GM19240 (cell line): Measurements from ENCODE around the gene DCDC1.
"Not testable (repeated sequence)": the region's sequence is repeated elsewhere in the genome, so short reads cannot be mapped to it uniquely, and the experiment has no call there.

Source experiments
- DNase-seq: peaks from one replicate; pipeline ENCODE4 v3.0.0; 2011; ENCODE audit warnings: low spot score; ENCODE audit not compliant: insufficient read length

DCDC1 gene

GRCh38 chr11:31337806-31338205 lies 31.7 kb downstream of the DCDC1 start:
- no peak for DNase-seq

DNA sequence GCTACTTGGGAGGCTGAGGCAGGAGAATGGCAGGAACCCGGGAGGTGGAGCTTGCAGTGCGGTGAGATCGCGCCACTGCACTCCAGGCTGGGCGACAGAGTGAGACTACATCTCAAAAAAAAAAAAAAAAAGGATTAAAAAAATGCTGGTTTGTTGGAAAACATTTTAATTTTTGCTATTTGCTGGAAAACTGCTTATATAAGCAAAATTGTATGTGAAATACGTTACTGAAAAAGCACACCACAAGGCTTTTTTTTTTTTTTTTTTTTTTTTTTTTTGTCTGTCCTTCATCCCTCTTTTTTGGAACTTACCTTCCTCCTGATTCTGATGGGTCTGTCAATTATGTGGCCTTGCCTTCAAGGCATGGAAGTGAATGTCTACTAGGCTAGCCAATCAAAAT lies 40.8 kb downstream of the DCDC1 start:
- no peak for DNase-seq

GRCh38 chr11:31327417-31327816 lies 42.1 kb downstream of the DCDC1 start:
- DNase-seq = no peak

DNA sequence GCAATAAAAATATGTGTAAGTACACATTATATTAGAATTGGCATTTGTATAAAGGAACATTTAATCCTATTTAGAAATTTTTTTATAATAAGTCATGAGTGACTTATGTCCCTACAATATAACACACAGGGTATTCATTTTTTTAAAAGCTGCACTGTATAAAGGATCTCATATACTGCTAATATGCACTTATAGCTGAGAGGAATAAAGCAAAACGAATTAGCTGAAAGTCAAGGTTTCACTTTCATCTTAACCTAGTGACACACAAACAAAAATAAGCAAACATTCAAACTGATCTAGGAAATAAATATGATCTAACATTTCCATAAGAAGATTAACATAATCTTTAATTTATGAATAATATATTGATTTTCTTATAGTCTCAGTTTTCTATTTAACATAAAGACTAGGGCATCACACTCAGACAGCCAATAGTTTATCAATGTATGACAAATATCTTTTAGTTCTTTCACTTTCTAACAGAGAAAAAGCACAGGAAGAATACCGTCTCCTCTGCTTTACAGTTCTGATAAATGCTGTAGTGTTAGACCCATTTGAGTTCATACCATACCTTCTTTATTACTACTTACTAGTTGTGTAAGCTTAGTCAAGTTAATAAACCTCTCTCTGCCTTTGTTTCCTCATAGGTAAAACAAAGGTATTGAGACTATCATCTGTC lies 42.9 kb downstream of the DCDC1 start:
- no peak for DNase-seq

DNA sequence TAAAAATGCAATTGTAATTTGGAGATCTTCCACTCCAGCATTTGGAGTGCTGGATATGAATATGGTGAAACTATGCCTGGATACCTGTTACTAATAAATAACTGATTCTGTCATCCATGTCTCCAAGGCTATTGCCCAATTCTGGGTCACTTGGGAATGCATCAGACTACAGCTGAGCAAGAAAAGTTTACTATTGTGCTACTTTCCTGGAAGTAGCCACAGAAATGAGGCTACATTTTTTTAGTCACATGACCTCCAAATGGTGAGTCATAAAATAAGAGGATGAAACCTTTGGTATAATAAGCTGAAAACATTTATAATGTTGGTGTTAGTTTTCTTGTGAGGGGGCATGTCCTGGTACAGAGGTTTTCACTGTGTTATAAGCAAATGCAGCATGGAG lies 44.4 kb downstream of the DCDC1 start:
- no peak for DNase-seq

DNA sequence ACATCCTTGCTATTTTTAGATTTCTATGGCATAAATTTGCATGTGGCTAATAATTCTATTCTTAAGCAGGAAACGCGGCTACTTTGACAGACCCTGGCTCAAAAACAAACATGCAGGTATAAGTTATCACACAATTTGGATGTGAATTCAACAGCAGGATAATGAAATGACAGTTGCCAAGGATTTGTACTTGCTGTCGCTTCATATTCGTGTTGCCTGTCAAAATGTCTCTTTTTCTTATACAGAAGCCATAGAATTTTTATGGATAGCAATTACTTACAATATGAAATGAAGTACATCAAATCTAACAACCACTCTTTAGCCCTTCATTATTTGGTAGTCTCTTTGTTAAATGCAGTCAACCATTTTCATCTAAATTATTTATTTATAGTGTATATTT lies 46.4 kb downstream of the DCDC1 start:
- DNase-seq = no peak

- DNase-seq = not testable (repeated sequence)
Observed at GRCh38 chr11:31321494-31321893, 48.0 kb downstream of the DCDC1 start.

DNA sequence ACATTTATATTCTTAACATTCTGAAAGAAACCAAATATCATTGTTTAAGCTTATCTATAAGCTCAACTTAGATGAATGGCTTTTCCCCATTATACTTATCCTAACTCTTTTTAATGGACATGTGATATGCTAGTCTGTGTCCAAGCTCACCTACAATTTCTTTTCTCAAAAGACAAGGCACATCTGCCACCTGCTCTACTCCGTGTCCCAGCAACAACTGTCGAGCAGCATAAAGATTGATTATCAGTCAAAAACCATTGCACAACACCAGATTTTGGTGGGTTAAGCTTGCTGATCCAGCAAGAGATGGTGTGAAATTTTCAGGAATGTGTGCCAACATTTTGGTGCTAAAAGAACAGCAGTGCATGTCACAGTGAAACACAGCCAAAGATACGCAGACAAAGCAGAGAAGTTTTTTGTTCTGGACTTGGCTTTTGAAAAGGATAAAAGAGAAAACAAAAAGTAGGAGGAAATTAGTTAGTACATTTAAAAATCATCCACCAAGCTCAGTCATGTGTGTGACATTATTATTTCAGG lies 65.8 kb downstream of the DCDC1 start:
- DNase-seq = no peak

DNA sequence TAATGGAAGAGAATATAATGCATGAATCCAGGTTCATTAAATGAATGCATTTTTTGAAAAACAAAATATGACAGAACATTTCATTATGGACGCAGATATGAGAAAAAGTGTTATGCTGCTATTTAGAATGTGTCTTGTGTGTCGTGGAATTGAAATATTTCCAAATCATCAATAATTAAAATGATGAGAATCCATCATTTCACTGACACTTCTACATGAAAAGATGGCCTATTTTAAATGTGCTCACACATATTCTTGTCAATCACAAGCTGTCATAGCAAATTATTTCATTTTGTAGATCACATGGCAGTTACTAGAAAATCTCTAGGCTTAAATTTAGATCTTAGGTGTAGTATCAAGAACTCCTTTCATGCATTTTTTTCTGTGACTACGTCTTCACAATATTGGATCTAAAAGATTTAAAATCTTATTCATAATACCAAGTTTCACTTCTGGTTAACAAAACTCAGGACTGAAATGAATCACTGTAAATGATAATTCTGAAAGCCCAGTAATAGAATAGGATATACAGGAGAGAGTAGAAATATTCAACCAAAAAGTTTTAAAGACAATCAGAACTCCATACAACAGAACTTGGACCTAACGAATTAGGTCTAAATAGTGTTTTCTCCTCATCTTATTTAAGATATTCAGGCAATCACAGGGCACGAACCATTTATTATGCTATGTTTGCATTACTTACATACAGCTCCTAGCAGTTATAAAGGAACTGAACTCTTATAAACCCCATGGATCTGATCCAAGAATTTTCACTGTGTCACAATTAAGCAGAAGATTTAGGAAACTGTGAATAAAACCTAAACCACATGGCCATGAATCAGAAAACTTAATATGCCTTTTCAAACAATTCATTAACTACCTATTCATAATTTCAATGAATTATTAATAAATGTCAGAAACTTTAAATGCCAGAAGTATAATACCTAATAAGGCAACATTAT lies 67.7 kb downstream of the DCDC1 start:
- DNase-seq = no peak

GRCh38 chr11:31295308-31295707 lies 74.2 kb downstream of the DCDC1 start:
- DNase-seq = no peak

DNA sequence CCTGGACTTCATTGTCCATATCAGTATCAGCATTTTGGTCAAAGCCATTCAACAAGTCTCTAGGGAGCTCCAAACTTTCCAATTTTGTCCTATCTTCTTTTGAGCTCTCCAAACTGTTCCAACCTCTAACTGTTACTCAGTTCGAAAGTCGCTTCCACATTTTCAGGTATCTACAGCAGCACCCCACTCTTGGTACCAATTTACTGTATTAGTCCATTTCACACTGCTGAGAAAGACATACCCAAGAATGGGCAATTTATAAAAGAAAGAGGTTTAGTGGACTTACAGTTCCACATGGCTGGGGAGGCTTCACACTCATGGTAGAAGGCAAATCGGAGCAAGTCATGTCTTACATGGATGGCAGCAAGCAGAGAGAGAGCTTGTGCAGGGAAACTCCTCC lies 96.0 kb downstream of the DCDC1 start:
- DNase-seq = not testable (repeated sequence)

DNA sequence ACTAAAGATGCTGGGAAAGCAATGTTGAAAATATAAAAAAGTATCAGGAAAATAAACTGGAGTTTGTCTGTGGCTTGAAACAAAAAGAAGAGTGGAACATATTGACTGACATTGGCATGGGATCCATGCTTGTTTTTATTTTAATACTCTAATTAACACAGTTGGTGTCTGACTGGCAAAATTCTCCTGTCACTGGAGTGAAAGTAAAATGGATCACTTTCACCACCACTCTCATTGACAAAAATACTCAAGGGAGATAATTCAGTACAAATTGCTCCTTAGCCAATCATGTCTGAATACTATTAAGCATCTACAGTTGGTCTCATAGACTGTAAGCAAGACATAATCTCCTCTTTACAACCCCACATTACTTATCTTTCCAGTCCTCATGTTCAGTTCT lies 101.8 kb downstream of the DCDC1 start:
- DNase-seq = no peak

- no peak for DNase-seq
Observed at GRCh38 chr11:31264834-31265233, 104.7 kb downstream of the DCDC1 start.

DNA sequence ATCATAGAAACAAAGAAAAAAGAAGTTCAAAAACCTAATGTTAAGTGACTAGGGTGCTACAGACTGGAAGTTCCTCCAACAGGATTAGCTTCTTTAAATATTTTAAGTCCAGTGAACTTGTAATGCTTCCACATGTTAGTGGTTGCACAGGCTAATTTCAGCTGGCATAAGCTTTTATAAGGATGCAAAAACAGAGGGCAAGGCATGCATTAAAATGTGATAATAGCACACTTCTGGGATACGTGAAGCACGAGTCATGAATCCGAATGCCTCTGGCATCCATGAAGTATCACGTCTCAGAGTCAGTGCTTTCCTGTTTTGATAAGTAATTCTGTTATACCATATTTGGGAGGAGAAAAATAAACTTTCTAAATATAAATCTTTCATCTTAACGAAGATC lies 106.8 kb downstream of the DCDC1 start:
- no peak for DNase-seq

- DNase-seq = no peak
Observed at GRCh38 chr11:31259797-31260196, 109.7 kb downstream of the DCDC1 start.

- DNase-seq = no peak
Observed at GRCh38 chr11:31254415-31254814, 115.1 kb downstream of the DCDC1 start.

DNA sequence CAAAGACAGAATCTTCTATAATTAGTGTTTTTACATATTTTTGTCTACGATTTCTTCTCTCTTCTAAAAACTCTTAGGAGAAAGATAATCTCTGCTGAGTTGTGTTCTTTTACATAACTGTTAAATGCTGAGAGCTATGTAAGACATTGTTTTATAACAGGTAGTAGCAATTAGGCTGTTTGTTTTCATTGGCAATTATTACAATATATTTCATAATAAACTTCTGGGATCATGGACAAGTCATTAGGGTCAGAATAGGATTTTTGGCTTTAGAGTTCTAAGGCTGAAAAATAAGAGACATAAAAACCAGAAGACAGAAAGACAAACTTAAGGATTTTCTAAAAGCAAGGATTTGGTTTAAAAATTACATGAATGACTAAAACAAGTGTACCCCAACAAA lies 120.8 kb downstream of the DCDC1 start:
- DNase-seq = no peak

DNA sequence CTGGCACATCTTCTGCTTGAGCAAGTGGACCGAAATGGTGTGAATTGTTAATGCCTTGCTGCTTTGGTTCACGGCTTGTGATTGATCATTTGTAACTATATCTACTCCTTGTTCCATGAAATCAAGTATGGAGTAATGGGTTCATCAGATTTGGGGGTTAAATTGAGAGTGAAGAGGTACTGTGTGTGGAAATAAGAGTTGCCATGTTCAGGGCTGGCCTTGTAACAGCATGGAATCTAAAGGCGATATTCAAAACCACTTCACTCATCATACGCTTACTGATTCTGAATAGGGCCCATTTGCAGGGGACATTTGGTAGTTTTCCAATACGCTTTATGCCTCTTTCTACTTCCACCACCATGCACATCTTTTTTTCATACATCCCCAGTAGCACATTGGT lies 122.2 kb downstream of the DCDC1 start:
- DNase-seq = no peak

GRCh38 chr11:31246451-31247165 lies 122.9 kb downstream of the DCDC1 start:
- no peak for DNase-seq

DNA sequence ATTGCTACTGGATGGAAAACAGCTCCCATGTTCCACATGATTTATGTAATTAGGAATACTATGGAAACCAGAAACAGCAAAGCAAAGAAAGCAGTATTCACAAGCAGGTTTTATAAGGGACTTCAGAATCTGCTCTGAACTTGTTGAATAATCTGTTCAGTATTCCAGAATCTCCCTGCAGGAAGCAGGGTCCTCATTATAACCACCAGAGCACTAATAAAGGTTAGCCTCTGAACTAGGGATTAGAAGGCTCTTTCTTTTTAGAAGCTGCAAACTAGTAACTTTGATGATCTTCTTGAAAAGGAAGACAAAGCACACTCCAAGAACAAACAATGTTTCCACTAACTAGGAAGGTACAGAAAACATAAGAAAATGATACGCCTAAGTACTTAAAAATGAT lies 125.8 kb downstream of the DCDC1 start:
- DNase-seq = no peak

- DNase-seq = no peak
Observed at GRCh38 chr11:31240340-31240904, 129.1 kb downstream of the DCDC1 start.
